Adrenal gland (tissue), 5 donors: Measurements from ENCODE around the gene BMP8A.
"Not testable (repeated sequence)": the region's sequence is repeated elsewhere in the genome, so short reads cannot be mapped to it uniquely, and the experiment has no call there.

Source experiments
- POLR2A ChIP-seq, 2 donors: fragments of 450-650 bp; IDR thresholded peaks; one replicate each; pipeline ENCODE4 v1.6.1; 2017; ENCODE audit warnings: antibody characterized with exemption in 2 of 2, mild to moderate bottlenecking in 2 of 2, moderate library complexity in 1 of 2
- TF ChIP-seq, protein P1 (sequence below), 6 experiments: fragments of 450-650 bp in 4 of 6; fragments of 200-600 bp in 2 of 6; sonication (generic) in 1 of 6; IDR thresholded peaks; 1 replicate in 5 of 6; 2 replicates in 1 of 6; pipeline versions ENCODE4 v1.5.1 to v1.8.0; 2016 to 2021; ENCODE audit warnings: antibody characterized with exemption in 6 of 6, mild to moderate bottlenecking in 2 of 6, moderate library complexity in 1 of 6
- donor health status: DM: no; HTN: no; CAD: no.

DNA sequence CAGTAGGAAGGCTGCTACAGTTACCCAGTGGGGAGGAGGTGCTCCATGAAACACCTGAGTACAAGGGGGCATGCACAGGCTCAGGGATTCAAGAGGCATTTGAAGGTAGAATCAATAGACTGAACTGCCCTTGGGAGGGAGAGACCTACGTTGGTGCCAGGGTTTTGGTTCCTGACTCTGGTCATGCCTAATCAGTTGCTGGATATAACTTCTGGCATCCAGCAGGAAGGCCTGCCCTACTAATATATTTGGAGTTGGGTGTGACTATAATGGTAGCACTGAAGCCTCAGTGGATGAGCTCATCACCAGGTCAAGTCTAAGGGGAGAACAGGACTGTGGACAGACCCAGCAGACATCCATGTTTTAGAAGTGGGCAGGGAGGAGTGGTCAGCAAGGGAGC is 15.9 kb upstream of the BMP8A start:
- not testable (repeated sequence) for TF ChIP-seq POLR2A (IDR thresholded peaks at IDR 0.05)
- TF ChIP-seq, protein P1, sequence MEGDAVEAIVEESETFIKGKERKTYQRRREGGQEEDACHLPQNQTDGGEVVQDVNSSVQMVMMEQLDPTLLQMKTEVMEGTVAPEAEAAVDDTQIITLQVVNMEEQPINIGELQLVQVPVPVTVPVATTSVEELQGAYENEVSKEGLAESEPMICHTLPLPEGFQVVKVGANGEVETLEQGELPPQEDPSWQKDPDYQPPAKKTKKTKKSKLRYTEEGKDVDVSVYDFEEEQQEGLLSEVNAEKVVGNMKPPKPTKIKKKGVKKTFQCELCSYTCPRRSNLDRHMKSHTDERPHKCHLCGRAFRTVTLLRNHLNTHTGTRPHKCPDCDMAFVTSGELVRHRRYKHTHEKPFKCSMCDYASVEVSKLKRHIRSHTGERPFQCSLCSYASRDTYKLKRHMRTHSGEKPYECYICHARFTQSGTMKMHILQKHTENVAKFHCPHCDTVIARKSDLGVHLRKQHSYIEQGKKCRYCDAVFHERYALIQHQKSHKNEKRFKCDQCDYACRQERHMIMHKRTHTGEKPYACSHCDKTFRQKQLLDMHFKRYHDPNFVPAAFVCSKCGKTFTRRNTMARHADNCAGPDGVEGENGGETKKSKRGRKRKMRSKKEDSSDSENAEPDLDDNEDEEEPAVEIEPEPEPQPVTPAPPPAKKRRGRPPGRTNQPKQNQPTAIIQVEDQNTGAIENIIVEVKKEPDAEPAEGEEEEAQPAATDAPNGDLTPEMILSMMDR (IDR thresholded peaks at IDR 0.05) = not testable (repeated sequence)
